ENCODE measurements around the gene PTPRK. TPM values are rescaled to one million over a fixed set of nuclear protein-coding genes. Genes with fewer than 3 reads are reported as not detected.

PTPRK gene
- total RNA-seq, 1 experiment from 2014 or later: 34.2 TPM

DNA sequence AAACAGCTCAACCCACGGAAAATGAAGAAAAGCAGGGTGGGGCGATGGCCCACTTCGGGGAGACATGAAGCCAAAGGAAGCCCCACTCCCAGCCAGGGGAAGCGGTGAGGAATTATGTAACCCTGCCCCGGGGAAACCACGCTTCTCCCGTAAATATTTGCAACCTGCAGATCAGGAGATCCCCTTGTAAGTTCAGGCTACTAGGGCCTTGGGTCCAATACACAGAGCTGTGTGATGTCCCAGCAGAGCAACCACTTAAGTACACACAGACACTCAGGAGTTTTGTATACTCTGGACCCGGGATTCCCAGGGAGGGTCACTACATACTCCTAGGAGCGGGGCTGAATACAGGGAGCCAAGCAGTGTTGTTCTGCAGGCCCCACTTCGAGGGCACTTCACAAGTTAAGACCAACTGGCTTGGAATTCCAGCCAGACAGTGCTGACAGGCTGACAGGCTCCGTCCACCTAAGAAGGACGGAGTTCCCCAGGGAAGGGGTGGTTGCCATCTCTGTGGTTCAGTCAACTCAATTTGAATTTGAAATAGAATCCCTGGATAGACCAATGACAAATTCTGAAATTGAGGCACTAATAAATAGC lies 318.1 kb downstream of the PTPRK start:
- DNase-seq (ENCODE audit: low read depth, low spot score) (no peak), ATAC-seq (no peak)
- Histone ChIP-seq H3K4me3 (replicated peaks in 1 of 2; ENCODE audit: low read depth in 1 of 2, low read length in 2 of 2) (no peak overlapping the region), H2AFZ (ENCODE audit: low read depth, low read length, poor library complexity, severe bottlenecking) (no peak overlapping the region), H3K4me1 (ENCODE audit: control insufficient read depth in 1 of 2, insufficient read depth in 2 of 2, low read length in 2 of 2) (no peaks in the 10 kb centered on the region), H3K9me2 (ENCODE audit: insufficient read depth) (no peaks in the 10 kb centered on the region), H3K9me3 (ENCODE audit: control insufficient read depth in 1 of 2, insufficient read depth in 1 of 2, low read depth in 1 of 2, low read length in 2 of 2) (no peaks in the 10 kb centered on the region), H3K36me3 (ENCODE audit: control insufficient read depth in 1 of 2, insufficient read depth in 2 of 2, low read length in 2 of 2) (no peaks in the 10 kb centered on the region), H3K27me3 (ENCODE audit: insufficient read depth, low read length) (no peaks in the 10 kb centered on the region), H4K20me1 (ENCODE audit: insufficient read depth) (no peaks in the 10 kb centered on the region), H3K27ac (ENCODE audit: low read depth, low read length) (no peak overlapping the region), H3K4me2 (ENCODE audit: low read length) (no peak overlapping the region), H3K79me2 (ENCODE audit: insufficient read depth, low read length) (no peaks in the 10 kb centered on the region), H3K9ac (ENCODE audit: low read length) (no peak overlapping the region)
- TF ChIP-seq, protein P1, sequence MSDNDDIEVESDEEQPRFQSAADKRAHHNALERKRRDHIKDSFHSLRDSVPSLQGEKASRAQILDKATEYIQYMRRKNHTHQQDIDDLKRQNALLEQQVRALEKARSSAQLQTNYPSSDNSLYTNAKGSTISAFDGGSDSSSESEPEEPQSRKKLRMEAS (IDR thresholded peaks at IDR 0.05): no peak
- TF ChIP-seq, protein P2, sequence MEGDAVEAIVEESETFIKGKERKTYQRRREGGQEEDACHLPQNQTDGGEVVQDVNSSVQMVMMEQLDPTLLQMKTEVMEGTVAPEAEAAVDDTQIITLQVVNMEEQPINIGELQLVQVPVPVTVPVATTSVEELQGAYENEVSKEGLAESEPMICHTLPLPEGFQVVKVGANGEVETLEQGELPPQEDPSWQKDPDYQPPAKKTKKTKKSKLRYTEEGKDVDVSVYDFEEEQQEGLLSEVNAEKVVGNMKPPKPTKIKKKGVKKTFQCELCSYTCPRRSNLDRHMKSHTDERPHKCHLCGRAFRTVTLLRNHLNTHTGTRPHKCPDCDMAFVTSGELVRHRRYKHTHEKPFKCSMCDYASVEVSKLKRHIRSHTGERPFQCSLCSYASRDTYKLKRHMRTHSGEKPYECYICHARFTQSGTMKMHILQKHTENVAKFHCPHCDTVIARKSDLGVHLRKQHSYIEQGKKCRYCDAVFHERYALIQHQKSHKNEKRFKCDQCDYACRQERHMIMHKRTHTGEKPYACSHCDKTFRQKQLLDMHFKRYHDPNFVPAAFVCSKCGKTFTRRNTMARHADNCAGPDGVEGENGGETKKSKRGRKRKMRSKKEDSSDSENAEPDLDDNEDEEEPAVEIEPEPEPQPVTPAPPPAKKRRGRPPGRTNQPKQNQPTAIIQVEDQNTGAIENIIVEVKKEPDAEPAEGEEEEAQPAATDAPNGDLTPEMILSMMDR (IDR thresholded peaks at IDR 0.05 in 2 of 3, conservative IDR thresholded peaks at IDR 0.05 in 1 of 3; ENCODE audit: borderline replicate concordance in 1 of 3, insufficient read depth in 1 of 3, low read depth in 2 of 3, low read length in 2 of 3): no peak
- TF ChIP-seq JUND (IDR thresholded peaks at IDR 0.05) (no peak), EZH2phosphoT487 (IDR thresholded peaks at IDR 0.05; ENCODE audit: borderline replicate concordance) (no peak), FOSL1 (IDR thresholded peaks at IDR 0.05; ENCODE audit: low read depth) (no peak), EZH2 (IDR thresholded peaks at IDR 0.05) (no peak), SRF (IDR thresholded peaks at IDR 0.05; ENCODE audit: low read depth) (no peak), POLR2AphosphoS5 (IDR thresholded peaks at IDR 0.05; ENCODE audit: low read depth, low read length) (no peak), SP1 (IDR thresholded peaks at IDR 0.05; ENCODE audit: low read depth) (no peak), POLR2A (IDR thresholded peaks at IDR 0.05; ENCODE audit: borderline replicate concordance, extremely low read depth, insufficient read depth, insufficient read length) (no peak), TCF7L2 (IDR thresholded peaks at IDR 0.05; ENCODE audit: borderline replicate concordance, extremely low read depth, insufficient read depth, insufficient read length) (no peak)
- TF ChIP-seq, protein P3, sequence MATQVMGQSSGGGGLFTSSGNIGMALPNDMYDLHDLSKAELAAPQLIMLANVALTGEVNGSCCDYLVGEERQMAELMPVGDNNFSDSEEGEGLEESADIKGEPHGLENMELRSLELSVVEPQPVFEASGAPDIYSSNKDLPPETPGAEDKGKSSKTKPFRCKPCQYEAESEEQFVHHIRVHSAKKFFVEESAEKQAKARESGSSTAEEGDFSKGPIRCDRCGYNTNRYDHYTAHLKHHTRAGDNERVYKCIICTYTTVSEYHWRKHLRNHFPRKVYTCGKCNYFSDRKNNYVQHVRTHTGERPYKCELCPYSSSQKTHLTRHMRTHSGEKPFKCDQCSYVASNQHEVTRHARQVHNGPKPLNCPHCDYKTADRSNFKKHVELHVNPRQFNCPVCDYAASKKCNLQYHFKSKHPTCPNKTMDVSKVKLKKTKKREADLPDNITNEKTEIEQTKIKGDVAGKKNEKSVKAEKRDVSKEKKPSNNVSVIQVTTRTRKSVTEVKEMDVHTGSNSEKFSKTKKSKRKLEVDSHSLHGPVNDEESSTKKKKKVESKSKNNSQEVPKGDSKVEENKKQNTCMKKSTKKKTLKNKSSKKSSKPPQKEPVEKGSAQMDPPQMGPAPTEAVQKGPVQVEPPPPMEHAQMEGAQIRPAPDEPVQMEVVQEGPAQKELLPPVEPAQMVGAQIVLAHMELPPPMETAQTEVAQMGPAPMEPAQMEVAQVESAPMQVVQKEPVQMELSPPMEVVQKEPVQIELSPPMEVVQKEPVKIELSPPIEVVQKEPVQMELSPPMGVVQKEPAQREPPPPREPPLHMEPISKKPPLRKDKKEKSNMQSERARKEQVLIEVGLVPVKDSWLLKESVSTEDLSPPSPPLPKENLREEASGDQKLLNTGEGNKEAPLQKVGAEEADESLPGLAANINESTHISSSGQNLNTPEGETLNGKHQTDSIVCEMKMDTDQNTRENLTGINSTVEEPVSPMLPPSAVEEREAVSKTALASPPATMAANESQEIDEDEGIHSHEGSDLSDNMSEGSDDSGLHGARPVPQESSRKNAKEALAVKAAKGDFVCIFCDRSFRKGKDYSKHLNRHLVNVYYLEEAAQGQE (IDR thresholded peaks at IDR 0.05; ENCODE audit: low read depth): no peak
- TF ChIP-seq, protein P4, sequence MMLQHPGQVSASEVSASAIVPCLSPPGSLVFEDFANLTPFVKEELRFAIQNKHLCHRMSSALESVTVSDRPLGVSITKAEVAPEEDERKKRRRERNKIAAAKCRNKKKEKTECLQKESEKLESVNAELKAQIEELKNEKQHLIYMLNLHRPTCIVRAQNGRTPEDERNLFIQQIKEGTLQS (IDR thresholded peaks at IDR 0.05): no peak
- CTCF ChIA-PET: no interaction called here
- POLR2A ChIA-PET: no interaction called here
- intact Hi-C loops (cut with micrococcal nuclease): no loop called here
- no TSS peak for BruUV-seq (replicated peaks)
- RAD21 ChIA-PET (ENCODE audit: low non-redundant PET in 1 of 2, low total read pairs in 2 of 2, uncharacterized antibody in 2 of 2, unreplicated experiment in 2 of 2): no interaction called here
